Endothelial cell (in vitro differentiated cells): ENCODE data around the gene NRXN3. TPM values are rescaled to one million over a fixed set of nuclear protein-coding genes. Genes with fewer than 3 reads are reported as not detected.

ENCODE experiments used
- DNase-seq: peaks from one replicate; pipeline ENCODE4 v3.0.0; 2021; ENCODE audit warnings: low spot score
- H3K27ac Mint-ChIP-seq: one replicate; pipeline ENCODE4 v1.8.0; 2021; ENCODE audit warnings: mixed read lengths, inconsistent platforms; ENCODE audit not compliant: unreplicated experiment
- H3K27me3 Mint-ChIP-seq: one replicate; pipeline ENCODE4 v1.8.0; 2021; ENCODE audit warnings: mild to moderate bottlenecking, moderate library complexity, mixed read lengths, inconsistent platforms; ENCODE audit not compliant: unreplicated experiment
- H3K36me3 Mint-ChIP-seq: one replicate; pipeline ENCODE4 v1.8.0; 2021; ENCODE audit warnings: mild to moderate bottlenecking, low read depth, mixed read lengths, inconsistent platforms; ENCODE audit not compliant: unreplicated experiment
- H3K4me1 Mint-ChIP-seq: one replicate; pipeline ENCODE4 v1.8.0; 2021; ENCODE audit warnings: mild to moderate bottlenecking, mixed read lengths, inconsistent platforms; ENCODE audit not compliant: unreplicated experiment
- H3K4me3 Mint-ChIP-seq: one replicate; pipeline ENCODE4 v1.8.0; 2021; ENCODE audit warnings: mild to moderate bottlenecking, mixed read lengths, inconsistent platforms; ENCODE audit not compliant: unreplicated experiment
- H3K9me3 Mint-ChIP-seq: one replicate; pipeline ENCODE4 v1.8.0; 2021; ENCODE audit warnings: mixed read lengths, inconsistent platforms; ENCODE audit not compliant: unreplicated experiment
- total RNA-seq: library from RNA; stranded (reverse); fragmentation: NEBNext Ultra II Directional; extraction: Animal tissue kit (Norgen Biotek cat#: 25700); gene quantifications from one replicate; pipeline ENCODE4 v1.2.1, GENCODE V29; 2021; ENCODE audit not compliant: unreplicated experiment
- TF ChIP-seq, protein P1 (sequence below): fragments of 200-600 bp; sonication (generic); IDR thresholded peaks from one replicate; pipeline ENCODE4 v1.5.0; 2021; ENCODE audit warnings: antibody characterized with exemption; ENCODE audit not compliant: unreplicated experiment

NRXN3 gene
- total RNA-seq, 1 donor from 2014 or later, result 2.3 TPM

DNA sequence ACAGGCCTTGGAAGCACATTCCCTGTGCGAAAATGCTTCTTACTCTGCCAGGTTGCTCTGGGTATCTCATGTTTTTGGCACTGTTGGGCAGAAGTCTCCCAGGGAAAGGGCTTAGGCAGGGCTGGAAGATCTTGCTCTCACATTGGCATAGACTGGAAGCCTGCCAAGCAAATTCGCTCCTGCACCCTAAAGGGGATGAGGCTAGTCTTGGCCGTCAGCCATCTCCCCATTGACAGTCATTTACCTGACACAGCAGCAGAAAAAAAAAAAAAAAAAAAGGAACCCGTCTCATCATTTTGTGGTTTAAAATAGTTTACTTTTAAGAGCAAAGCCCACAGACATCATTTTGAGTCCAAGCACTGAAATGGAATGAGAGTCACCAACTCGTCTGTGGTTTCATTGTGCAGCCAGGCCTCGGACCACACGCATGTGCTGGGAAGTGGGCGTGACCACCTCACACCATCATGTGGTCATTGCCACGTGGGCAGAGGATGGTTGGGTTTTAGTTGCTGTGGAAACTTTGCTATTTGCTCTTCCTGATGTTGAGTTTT, 84.8 kb downstream of the NRXN3 start:
- Mint-ChIP-seq H3K36me3 (no peaks in the 10 kb centered on the region), H3K4me1 (no peaks in the 10 kb centered on the region), H3K4me3 (no peak overlapping the region), H3K27ac (no peak overlapping the region), H3K27me3 (no peaks in the 10 kb centered on the region), H3K9me3 (no peaks in the 10 kb centered on the region)
- DNase-seq, result no peak
- TF ChIP-seq, protein P1, sequence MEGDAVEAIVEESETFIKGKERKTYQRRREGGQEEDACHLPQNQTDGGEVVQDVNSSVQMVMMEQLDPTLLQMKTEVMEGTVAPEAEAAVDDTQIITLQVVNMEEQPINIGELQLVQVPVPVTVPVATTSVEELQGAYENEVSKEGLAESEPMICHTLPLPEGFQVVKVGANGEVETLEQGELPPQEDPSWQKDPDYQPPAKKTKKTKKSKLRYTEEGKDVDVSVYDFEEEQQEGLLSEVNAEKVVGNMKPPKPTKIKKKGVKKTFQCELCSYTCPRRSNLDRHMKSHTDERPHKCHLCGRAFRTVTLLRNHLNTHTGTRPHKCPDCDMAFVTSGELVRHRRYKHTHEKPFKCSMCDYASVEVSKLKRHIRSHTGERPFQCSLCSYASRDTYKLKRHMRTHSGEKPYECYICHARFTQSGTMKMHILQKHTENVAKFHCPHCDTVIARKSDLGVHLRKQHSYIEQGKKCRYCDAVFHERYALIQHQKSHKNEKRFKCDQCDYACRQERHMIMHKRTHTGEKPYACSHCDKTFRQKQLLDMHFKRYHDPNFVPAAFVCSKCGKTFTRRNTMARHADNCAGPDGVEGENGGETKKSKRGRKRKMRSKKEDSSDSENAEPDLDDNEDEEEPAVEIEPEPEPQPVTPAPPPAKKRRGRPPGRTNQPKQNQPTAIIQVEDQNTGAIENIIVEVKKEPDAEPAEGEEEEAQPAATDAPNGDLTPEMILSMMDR, result no peak

DNA sequence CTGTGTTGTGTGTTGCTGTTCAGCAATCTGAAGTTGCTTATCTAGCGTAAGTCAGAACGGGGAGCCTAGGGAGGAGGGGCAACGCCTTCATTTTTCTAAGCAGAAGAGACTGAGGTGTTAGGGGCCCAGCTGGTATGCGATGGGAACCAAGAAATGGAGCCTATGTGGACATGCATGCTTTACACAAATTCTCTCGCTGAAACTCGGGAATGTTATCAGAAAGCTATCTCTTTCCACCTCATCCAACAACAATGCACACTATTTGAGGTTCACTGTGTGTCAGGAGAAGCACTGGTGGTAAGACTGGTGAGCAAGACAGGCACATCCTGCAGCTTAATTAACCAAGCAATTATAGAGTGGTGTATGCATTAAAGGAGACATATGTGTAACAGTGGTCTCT, 89.7 kb downstream of the NRXN3 start:
- H3K4me1 Mint-ChIP-seq, result no peaks in the 10 kb centered on the region
- TF ChIP-seq, protein P1, result no peak
- DNase-seq, result no peak

GRCh38 chr14:78278464-78279250, 108.5 kb downstream of the NRXN3 start:
- Mint-ChIP-seq H3K4me3 (no peak overlapping the region), H3K27me3 (peaks cover 3% of the 10 kb centered on the region), H3K36me3 (no peaks in the 10 kb centered on the region), H3K9me3 (no peaks in the 10 kb centered on the region), H3K27ac (no peak overlapping the region), H3K4me1 (peaks cover 8% of the 10 kb centered on the region)
- TF ChIP-seq, protein P1, result no peak
- DNase-seq, result no peak

More for the DNA sequence above, 89.7 kb downstream of the NRXN3 start:
- no peaks in the 10 kb centered on the region for H3K36me3 Mint-ChIP-seq
- H3K27ac Mint-ChIP-seq, result no peak overlapping the region
- H3K9me3 Mint-ChIP-seq, result no peaks in the 10 kb centered on the region
- no peak overlapping the region for H3K4me3 Mint-ChIP-seq
- H3K27me3 Mint-ChIP-seq, result peaks cover 1% of the 10 kb centered on the region

- H3K4me1 Mint-ChIP-seq, result peaks cover 8% of the 10 kb centered on the region
- H3K9me3 Mint-ChIP-seq, result no peaks in the 10 kb centered on the region
- no peaks in the 10 kb centered on the region for H3K36me3 Mint-ChIP-seq
- TF ChIP-seq, protein P1, result no peak
- no peak overlapping the region for H3K27ac Mint-ChIP-seq
- DNase-seq, result no peak
- H3K27me3 Mint-ChIP-seq, result no peaks in the 10 kb centered on the region
- H3K4me3 Mint-ChIP-seq, result no peak overlapping the region
Observed at GRCh38 chr14:78282437-78282836, 112.3 kb downstream of the NRXN3 start.

GRCh38 chr14:78286210-78286609, 116.0 kb downstream of the NRXN3 start:
- Mint-ChIP-seq H3K27me3 (no peaks in the 10 kb centered on the region), H3K9me3 (no peaks in the 10 kb centered on the region), H3K27ac (no peak overlapping the region), H3K36me3 (no peaks in the 10 kb centered on the region), H3K4me3 (no peak overlapping the region), H3K4me1 (no peaks in the 10 kb centered on the region)
- no peak for DNase-seq
- TF ChIP-seq, protein P1, result no peak
